Hematopoietic multipotent progenitor cell treated with erythropoietin and hydrocortisone succinate and interleukin-3 and kit ligand, for 6 days (in vitro differentiated cells): Measurements from ENCODE around the gene TLL2.

Experiments
- DNase-seq: peaks from one replicate; pipeline ENCODE4 v3.0.0-alpha.2; 2015

Gene TLL2

GRCh38 chr10:96384506-96384905 lies 129.2 kb downstream of the TLL2 start:
- DNase-seq: no peak

GRCh38 chr10:96380821-96381220 lies 132.9 kb downstream of the TLL2 start:
- no peak for DNase-seq

GRCh38 chr10:96379758-96380157 lies 134.0 kb downstream of the TLL2 start:
- no peak for DNase-seq

- DNase-seq: no peak
Observed at GRCh38 chr10:96378741-96379140, 135.0 kb downstream of the TLL2 start.

- no peak for DNase-seq
Observed at GRCh38 chr10:96377816-96378294, 135.9 kb downstream of the TLL2 start.

- DNase-seq: no peak
Observed at GRCh38 chr10:96376483-96376882, 137.2 kb downstream of the TLL2 start.

GRCh38 chr10:96374985-96375830 lies 138.5 kb downstream of the TLL2 start:
- DNase-seq: peak; percentile 91

- DNase-seq: peak; percentile 12
Observed at GRCh38 chr10:96374639-96374984, 139.1 kb downstream of the TLL2 start.

- no peak for DNase-seq
Observed at GRCh38 chr10:96374004-96374403, 139.7 kb downstream of the TLL2 start.

GRCh38 chr10:96371356-96371755 lies 142.4 kb downstream of the TLL2 start:
- DNase-seq: no peak

- DNase-seq: peak; percentile 66
Observed at GRCh38 chr10:96370584-96371157, 143.1 kb downstream of the TLL2 start.

- DNase-seq: no peak
Observed at GRCh38 chr10:96369890-96370583, 143.7 kb downstream of the TLL2 start.

- DNase-seq: no peak
Observed at GRCh38 chr10:96368971-96369370, 144.8 kb downstream of the TLL2 start.

GRCh38 chr10:96367470-96367869 lies 146.3 kb downstream of the TLL2 start:
- DNase-seq: no peak

GRCh38 chr10:96366508-96366907 lies 147.2 kb downstream of the TLL2 start:
- no peak for DNase-seq

GRCh38 chr10:96365571-96365970 lies 148.2 kb downstream of the TLL2 start:
- no peak for DNase-seq

- no peak for DNase-seq
Observed at GRCh38 chr10:96360766-96361165, 153.0 kb downstream of the TLL2 start.

GRCh38 chr10:96360331-96360730 lies 153.4 kb downstream of the TLL2 start:
- DNase-seq: no peak

- no peak for DNase-seq
Observed at GRCh38 chr10:96359616-96360015, 154.1 kb downstream of the TLL2 start.

GRCh38 chr10:96358851-96359540 lies 154.7 kb downstream of the TLL2 start, which contains the start of gene OPALIN:
Gene OPALIN, minus strand, starts transcription at chr10:96359002. Its CDS starts 106 bp downstream, at chr10:96358896.
- DNase-seq: no peak

GRCh38 chr10:96357038-96357620 lies 156.6 kb downstream of the TLL2 start:
- DNase-seq: no peak

- no peak for DNase-seq
Observed at GRCh38 chr10:96352582-96352981, 161.1 kb downstream of the TLL2 start.

- no peak for DNase-seq
Observed at GRCh38 chr10:96352027-96352426, 161.7 kb downstream of the TLL2 start.
